ENCODE data around the gene CYP20A1.
"Not testable (repeated sequence)": the region's sequence is repeated elsewhere in the genome, so short reads cannot be mapped to it uniquely, and the experiment has no call there.

The CYP20A1 gene

DNA sequence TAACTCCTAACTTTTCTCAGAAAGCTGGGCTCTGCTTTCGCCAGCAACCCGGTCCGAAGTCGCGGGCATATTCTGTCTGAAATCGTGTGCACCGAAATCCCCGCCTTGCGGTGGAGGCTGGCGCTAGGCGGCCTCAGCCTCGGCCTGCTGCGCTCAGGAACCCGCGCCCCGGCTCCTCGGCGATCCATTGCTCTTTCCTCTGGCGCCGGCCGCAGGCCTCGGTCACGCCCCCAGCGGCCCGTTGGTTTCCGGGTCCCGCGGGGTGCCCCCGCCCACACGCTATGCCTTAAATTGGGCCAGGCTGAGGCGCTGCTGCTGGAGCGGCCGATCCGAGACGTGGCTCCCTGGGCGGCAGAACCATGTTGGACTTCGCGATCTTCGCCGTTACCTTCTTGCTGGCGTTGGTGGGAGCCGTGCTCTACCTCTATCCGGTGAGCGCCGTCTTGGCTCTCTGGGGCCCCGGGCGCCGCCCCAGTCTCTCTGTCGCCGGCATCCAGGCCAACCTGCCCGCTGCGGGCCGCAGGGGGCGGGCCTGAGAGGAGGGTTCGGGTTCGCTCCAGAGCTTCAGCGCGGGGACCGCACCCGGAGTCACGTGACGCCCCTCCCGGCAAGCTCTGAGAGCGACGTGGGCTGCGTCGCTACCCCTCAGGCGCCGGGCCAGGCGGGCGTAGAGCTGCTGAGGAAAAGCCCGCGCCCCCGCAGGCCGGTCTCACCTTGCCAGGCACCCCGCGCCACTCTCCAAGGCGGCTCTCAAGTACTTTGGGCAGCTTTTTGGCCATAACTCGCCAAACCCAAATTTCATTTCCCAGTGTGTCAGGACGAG is at the start of gene CYP20A1:
Gene CYP20A1 (plus strand): TSS at position 315 of the 823 bp plus-strand sequence. CDS start 45 bp downstream, at position 360.
- DNase-seq, result peak; percentile 67

DNA sequence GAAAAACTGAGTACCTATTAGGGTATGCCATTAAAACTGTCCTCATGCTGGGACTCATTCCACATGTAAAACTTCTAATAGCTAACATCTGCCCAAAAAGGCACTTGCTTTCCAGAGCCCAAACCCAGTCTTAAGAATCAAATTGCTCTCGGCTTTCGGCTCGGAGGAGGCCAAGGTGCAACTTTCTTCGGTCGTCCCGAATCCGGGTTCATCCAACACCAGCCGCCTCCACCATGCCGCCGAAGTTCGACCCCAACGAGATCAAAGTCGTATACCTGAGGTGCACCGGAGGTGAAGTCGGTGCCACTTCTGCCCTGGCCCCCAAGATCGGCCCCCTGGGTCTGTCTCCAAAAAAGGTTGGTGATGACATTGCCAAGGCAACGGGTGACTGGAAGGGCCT is 48.3 kb upstream of the CYP20A1 start:
- DNase-seq, result not testable (repeated sequence)

GRCh38 chr2:203191026-203191425 is 47.8 kb upstream of the CYP20A1 start:
- DNase-seq, result not testable (repeated sequence)

DNA sequence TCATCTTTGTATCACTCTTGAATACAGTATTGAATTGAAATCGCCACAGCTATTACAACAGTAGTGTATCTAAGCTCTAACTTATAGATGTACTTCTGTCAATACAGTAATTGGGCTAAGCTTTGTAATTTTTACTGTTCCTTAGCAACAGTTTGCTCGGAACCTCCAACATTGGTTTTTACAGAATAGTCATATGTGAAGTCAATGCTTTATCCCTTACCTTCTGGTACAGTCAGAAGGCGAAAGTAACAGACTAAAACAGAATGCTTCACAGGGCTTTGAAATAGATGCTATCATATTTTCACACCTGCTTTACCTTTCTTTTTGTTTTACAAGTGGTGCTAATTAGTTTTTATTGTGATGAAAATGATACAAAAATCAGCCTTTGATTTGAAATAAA is 46.9 kb upstream of the CYP20A1 start:
- no peak for DNase-seq

DNA sequence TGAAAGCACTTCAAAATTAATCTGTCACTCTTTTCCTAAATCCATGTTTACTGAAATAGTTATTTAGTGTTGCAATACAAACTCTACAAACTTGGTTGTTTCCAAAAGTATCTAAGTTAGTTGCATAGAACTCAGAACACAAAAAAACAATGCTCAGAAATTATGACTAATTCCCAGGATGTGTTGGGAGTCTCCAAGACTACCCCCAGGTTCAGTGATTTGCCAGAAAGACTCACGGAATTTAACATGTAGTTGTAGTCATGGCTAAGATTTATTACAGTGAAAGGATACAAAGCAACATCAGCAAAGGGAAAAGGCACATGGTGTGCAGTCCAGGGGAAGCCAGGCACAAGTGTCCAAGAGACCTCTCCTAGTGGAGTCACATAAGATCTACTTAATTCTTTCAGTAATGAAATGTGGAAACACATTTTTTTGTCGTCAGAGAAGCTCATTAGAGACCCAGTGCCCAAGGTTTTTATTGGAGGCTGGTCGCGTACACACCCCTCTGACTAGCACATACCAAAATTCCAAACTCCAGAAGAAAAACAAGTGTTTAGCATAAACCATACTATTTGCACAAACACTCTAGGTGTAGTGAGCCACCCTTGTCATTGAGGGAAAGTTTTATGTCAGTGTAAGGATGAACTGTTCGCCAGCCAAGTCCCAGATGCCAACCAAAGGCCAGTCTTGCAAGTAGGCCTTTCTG is 43.3 kb upstream of the CYP20A1 start:
- DNase-seq, result no peak

- no peak for DNase-seq
Measured at GRCh38 chr2:203200866-203201265, 38.0 kb upstream of the CYP20A1 start.

- no peak for DNase-seq
Measured at GRCh38 chr2:203201426-203201825, 37.4 kb upstream of the CYP20A1 start.

DNA sequence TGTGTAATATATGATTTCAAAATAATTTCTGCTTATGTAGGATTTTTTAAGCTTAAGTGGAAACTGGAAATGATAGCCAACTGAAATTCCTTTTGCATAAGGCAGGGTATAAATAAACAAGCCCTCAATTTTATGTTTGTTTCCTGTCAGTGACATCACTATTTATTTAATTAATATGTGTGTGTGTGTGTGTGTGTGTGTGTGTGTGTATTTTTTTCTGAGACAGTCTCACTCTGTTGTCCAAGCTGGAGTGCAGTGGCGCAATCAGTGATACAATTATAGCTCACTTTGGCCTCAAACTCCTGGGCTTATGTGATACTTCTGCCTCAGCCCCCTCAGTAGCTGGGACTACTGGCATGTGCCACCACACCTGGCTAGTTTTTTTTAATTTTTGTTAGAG is 29.3 kb upstream of the CYP20A1 start:
- no peak for DNase-seq

GRCh38 chr2:203225423-203226039 is 13.3 kb upstream of the CYP20A1 start:
- no peak for DNase-seq

- DNase-seq, result not testable (repeated sequence)
Measured at GRCh38 chr2:203229674-203230073, 9.1 kb upstream of the CYP20A1 start.

GRCh38 chr2:203237346-203238238 is 1.2 kb upstream of the CYP20A1 start:
- no peak for DNase-seq

- no peak for DNase-seq
Measured at GRCh38 chr2:203238292-203238703, 520 bp upstream of the CYP20A1 start.

- DNase-seq, result no peak
Measured at GRCh38 chr2:203240491-203240890, 1.7 kb downstream of the CYP20A1 start.

DNA sequence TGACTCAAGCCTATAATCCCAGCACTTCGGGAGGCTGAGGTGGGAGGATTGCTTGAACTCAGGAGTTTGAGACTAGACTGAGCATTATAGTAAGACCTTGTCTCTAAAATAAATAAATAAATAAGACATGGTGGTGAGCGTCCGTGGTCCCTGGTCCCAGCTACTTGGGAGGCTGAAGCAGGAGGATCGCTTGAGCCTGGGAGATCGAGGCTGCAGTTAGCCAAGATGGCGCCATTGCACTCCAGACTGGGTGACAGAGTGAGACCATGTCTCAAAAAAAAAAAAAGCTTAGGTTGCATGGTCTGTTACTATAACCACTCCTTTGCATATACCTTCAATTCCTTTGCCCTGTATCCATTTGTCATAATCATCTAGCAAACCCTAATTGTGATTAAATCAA is 3.7 kb downstream of the CYP20A1 start:
- DNase-seq, result no peak

DNA sequence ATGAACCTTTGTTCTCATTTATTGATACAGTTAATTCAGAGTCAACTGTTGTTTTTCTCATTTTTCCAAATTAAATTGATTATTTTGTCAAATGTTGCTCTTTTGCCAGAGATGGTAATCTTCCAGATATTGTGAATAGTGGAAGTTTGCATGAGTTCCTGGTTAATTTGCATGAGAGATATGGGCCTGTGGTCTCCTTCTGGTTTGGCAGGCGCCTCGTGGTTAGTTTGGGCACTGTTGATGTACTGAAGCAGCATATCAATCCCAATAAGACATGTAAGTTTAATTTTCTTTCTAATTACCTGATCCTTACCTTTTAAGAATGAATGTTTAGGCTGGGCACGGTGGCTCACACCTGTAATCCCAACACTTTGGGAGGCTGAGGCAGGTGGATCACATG is 7.8 kb downstream of the CYP20A1 start:
- DNase-seq, result no peak

GRCh38 chr2:203252818-203253217 is 14.0 kb downstream of the CYP20A1 start:
- no peak for DNase-seq

DNA sequence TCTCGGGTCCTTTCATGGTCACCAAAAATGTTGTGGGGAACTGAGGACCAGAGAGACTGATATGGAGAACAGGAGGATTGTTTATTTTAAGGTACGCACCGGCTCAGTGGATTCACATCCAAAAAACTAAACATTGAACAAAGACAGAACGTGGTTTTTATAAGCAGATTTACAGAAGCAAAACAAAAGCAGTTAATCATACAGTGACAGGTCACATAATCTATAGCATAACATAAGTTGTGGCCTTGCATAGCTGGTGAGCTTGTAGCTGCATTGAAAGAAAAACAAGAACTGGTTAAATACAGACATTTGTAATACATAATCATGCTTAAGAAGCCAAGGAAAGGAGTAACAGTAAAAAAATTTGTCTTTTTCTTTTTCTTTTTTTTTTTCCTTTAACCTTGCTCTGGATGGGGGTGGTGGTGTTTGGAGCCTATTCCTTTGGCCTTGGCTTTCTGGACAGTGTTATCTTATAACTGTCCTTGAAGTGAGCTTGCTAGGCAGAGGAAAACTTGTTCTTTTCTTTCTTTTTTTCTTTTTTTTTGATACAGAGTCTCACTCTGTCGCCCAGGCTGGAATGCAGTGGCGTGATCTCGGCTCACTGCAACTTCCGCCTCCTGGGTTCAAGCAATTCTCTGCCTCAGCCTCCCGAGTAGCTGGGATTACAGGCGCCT is 14.7 kb downstream of the CYP20A1 start:
- not testable (repeated sequence) for DNase-seq

DNA sequence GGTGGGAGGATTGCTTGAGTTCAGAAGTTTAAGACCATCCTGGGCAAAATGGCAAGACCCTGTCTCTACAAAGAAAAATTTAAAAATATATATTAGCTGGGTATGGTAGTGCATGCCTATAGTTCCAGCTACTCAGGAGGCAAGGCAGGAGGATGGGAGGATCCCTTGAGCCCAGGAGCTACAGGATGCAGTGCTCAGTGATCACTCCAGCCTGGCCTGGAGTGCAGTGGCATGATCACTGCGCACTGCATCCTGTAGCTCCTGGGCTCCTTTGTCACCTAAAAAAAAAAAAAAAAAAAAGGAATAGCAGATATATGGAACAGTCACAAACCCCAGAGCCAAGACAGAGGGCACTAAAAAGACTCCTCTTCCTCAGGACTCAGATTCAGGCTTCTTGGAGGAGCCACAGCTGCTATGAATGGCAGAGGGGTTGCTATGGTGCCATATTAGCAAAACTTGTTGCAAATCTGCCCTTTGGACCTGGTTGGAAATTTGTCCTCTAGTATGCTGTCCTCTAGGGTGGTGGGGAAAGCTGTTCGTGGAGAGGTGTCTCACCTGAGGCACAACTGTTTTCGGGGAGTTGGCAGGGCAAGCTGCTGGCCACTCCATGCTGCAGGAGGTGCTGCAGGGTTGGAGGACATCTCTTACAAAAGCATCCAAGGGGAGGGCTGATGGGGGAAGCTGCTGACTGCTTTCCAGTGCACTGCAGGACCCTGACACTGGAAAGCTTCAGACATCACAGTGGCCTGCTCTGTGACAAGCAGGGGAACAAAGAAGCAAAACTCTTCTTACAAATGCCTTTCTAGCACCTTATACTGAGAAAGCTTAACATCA is 22.7 kb downstream of the CYP20A1 start:
- no peak for DNase-seq

DNA sequence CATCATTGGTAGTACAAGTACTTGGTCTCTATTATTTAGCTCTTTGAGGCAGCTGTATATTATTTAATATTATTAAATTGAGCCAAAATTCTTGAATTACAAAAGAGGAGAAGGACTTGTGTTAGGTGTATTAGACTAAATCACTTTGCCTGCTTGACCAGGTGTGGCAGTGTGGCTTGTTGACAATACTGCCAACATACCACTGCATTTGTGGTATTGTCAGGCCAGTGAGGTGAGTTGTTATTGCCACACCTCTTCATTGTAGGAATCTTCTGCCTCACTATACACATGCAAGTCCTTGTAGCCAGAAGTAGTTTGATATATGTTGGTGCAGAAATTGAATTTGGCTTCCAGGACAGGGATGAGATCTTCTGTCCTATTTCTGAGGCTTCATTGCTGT is 40.5 kb downstream of the CYP20A1 start:
- no peak for DNase-seq

GRCh38 chr2:203280428-203281064 is 41.7 kb downstream of the CYP20A1 start:
- no peak for DNase-seq

GRCh38 chr2:203282101-203282500 is 43.3 kb downstream of the CYP20A1 start:
- DNase-seq, result no peak
